Hepatocyte (in vitro differentiated cells): Measurements from ENCODE around the gene PAWR. TPM values are rescaled to one million over a fixed set of nuclear protein-coding genes. Genes with fewer than 3 reads are reported as not detected.

Experiments used
- DNase-seq: peaks from one replicate; pipeline ENCODE4 v3.0.0-alpha.2; 2016; ENCODE audit warnings: low spot score
- H2AFZ ChIP-seq: fragments of 200-600 bp; sonication (generic); 2 replicates; pipeline ENCODE4 v1.6.0; 2016; ENCODE audit warnings: antibody characterized with exemption, mild to moderate bottlenecking
- H3K27ac ChIP-seq: fragments of 200-600 bp; sonication (generic); 2 replicates; pipeline ENCODE4 v1.5.1; 2016; ENCODE audit warnings: mild to moderate bottlenecking
- H3K27me3 ChIP-seq: fragments of 200-600 bp; sonication (generic); 2 replicates; pipeline ENCODE4 v1.6.1; 2016
- H3K36me3 ChIP-seq: fragments of 200-600 bp; sonication (generic); replicated peaks from 2 replicates; pipeline ENCODE4 v1.5.1; 2016; ENCODE audit warnings: low read depth; ENCODE audit not compliant: insufficient read depth
- H3K4me1 ChIP-seq: fragments of 200-600 bp; sonication (generic); 2 replicates; pipeline ENCODE4 v1.5.1; 2016; ENCODE audit warnings: mild to moderate bottlenecking, moderate library complexity; ENCODE audit not compliant: insufficient read depth
- H3K4me2 ChIP-seq: fragments of 200-600 bp; sonication (generic); 2 replicates; pipeline ENCODE4 v1.6.0; 2016
- H3K4me3 ChIP-seq: fragments of 200-600 bp; sonication (generic); 2 replicates; pipeline ENCODE4 v1.5.1; 2016; ENCODE audit warnings: mild to moderate bottlenecking
- H3K79me2 ChIP-seq: fragments of 200-600 bp; sonication (generic); 2 replicates; pipeline ENCODE4 v1.6.0; 2017; ENCODE audit warnings: mild to moderate bottlenecking
- H3K9me2 ChIP-seq: fragments of 200-600 bp; sonication (generic); replicated peaks from 2 replicates; pipeline ENCODE4 v1.6.0; 2017; ENCODE audit warnings: mild to moderate bottlenecking; ENCODE audit not compliant: insufficient read depth
- H3K9me3 ChIP-seq: fragments of 200-600 bp; sonication (generic); 2 replicates; pipeline ENCODE4 v1.5.1; 2016; ENCODE audit warnings: low read depth, mild to moderate bottlenecking
- H4K20me1 ChIP-seq: fragments of 200-600 bp; sonication (generic); 2 replicates; pipeline ENCODE4 v1.6.0; 2016; ENCODE audit warnings: mild to moderate bottlenecking; ENCODE audit not compliant: insufficient read depth, poor library complexity, severe bottlenecking
- CTCF ChIP-seq: fragments of 200-600 bp; sonication (generic); IDR thresholded peaks from 2 replicates; pipeline ENCODE4 v1.5.1; 2016; ENCODE audit warnings: antibody characterized with exemption, mild to moderate bottlenecking; ENCODE audit not compliant: poor library complexity
- EZH2 ChIP-seq: fragments of 200-600 bp; sonication (generic); IDR thresholded peaks from 2 replicates; pipeline ENCODE4 v1.6.1; 2016; ENCODE audit warnings: antibody characterized with exemption, mild to moderate bottlenecking, borderline replicate concordance
- EZH2phosphoT487 ChIP-seq: fragments of 200-600 bp; sonication (generic); IDR thresholded peaks from one replicate; pipeline ENCODE4 v1.6.1; 2018; ENCODE audit warnings: antibody characterized with exemption, mild to moderate bottlenecking, low read depth, moderate library complexity; ENCODE audit not compliant: unreplicated experiment, severe bottlenecking
- WGBS: methylation state at CpG from one replicate; pipeline ENCODE4 v1.1.6; 2016; ENCODE audit warnings: low lambda C conversion rate; ENCODE audit errors: missing lambda C conversion rate; 5-methylcytosine and 5-hydroxymethylcytosine counted together
- polyA plus RNA-seq: library from polyadenylated mRNA; unstranded; fragments of >200 nt; fragmentation: Nextera tagmentation; extraction: Ambion mirVana; gene quantifications from 2 replicates; pipeline ENCODE4 v1.2.1, GENCODE V29; 2016
- total RNA-seq: library from RNA; depleted of rRNA; stranded (reverse); fragments of >200 nt; gene quantifications from 2 replicates; pipeline ENCODE4 v1.2.3, GENCODE V29; 2014

Gene PAWR
- total and polyA plus RNA-seq, 2 experiments from 2014 or later = 40.5 to 54.9 TPM

- TF ChIP-seq EZH2 (no peak), CTCF (no peak), EZH2phosphoT487 (no peak)
- WGBS = 69% methylated on average over 3 of the region's 3 CpGs
Measured at GRCh38 chr12:79707830-79708229, 17.1 kb upstream of the PAWR start.

GRCh38 chr12:79706676-79707075, 15.9 kb upstream of the PAWR start:
- no peaks in the 10 kb centered on the region for H4K20me1 ChIP-seq
- H3K4me3 ChIP-seq = no peak overlapping the region
- H3K79me2 ChIP-seq = no peaks in the 10 kb centered on the region
- H3K36me3 ChIP-seq = no peaks in the 10 kb centered on the region
- H3K27ac ChIP-seq = no peak overlapping the region
- H3K9me2 ChIP-seq = no peaks in the 10 kb centered on the region
- WGBS = 64% methylated on average over 3 of the region's 3 CpGs
- H3K9me3 ChIP-seq = no peaks in the 10 kb centered on the region
- TF ChIP-seq EZH2 (no peak), CTCF (no peak), EZH2phosphoT487 (no peak)
- no peaks in the 10 kb centered on the region for H3K4me1 ChIP-seq
- DNase-seq = no peak
- no peak overlapping the region for H2AFZ ChIP-seq
- H3K4me2 ChIP-seq = no peak overlapping the region
- H3K27me3 ChIP-seq = no peaks in the 10 kb centered on the region

More at GRCh38 chr12:79707830-79708229, 17.1 kb upstream of the PAWR start:
- H3K27ac ChIP-seq = no peak overlapping the region
- no peak for DNase-seq
- H4K20me1 ChIP-seq = no peaks in the 10 kb centered on the region
- no peaks in the 10 kb centered on the region for H3K27me3 ChIP-seq
- no peaks in the 10 kb centered on the region for H3K79me2 ChIP-seq
- H3K36me3 ChIP-seq = no peaks in the 10 kb centered on the region
- H3K4me3 ChIP-seq = no peak overlapping the region
- no peak overlapping the region for H2AFZ ChIP-seq
- no peaks in the 10 kb centered on the region for H3K9me3 ChIP-seq
- no peaks in the 10 kb centered on the region for H3K4me1 ChIP-seq
- H3K4me2 ChIP-seq = no peak overlapping the region
- H3K9me2 ChIP-seq = no peaks in the 10 kb centered on the region

GRCh38 chr12:79706156-79706555, 15.4 kb upstream of the PAWR start:
- Histone ChIP-seq H3K4me2 (no peak overlapping the region), H3K4me1 (no peaks in the 10 kb centered on the region), H3K27me3 (no peaks in the 10 kb centered on the region), H3K4me3 (no peak overlapping the region), H3K27ac (no peak overlapping the region), H2AFZ (no peak overlapping the region), H3K36me3 (no peaks in the 10 kb centered on the region), H3K9me2 (no peaks in the 10 kb centered on the region), H4K20me1 (no peaks in the 10 kb centered on the region), H3K79me2 (no peaks in the 10 kb centered on the region), H3K9me3 (no peaks in the 10 kb centered on the region)
- no peak for DNase-seq
- TF ChIP-seq CTCF (no peak), EZH2 (no peak), EZH2phosphoT487 (no peak)

GRCh38 chr12:79698966-79699365, 8.2 kb upstream of the PAWR start:
- no peak overlapping the region for H2AFZ ChIP-seq
- 95% methylated on average over 3 of the region's 3 CpGs for WGBS

More at GRCh38 chr12:79698966-79699365, 8.2 kb upstream of the PAWR start:
- H4K20me1 ChIP-seq = no peaks in the 10 kb centered on the region
- H3K4me1 ChIP-seq = no peaks in the 10 kb centered on the region
- TF ChIP-seq EZH2phosphoT487 (no peak), EZH2 (no peak), CTCF (no peak)
- no peak overlapping the region for H3K27ac ChIP-seq
- DNase-seq = no peak
- H3K27me3 ChIP-seq = no peaks in the 10 kb centered on the region
- H3K9me3 ChIP-seq = no peaks in the 10 kb centered on the region
- no peaks in the 10 kb centered on the region for H3K9me2 ChIP-seq
- no peak overlapping the region for H3K4me2 ChIP-seq
- H3K36me3 ChIP-seq = no peaks in the 10 kb centered on the region
- H3K79me2 ChIP-seq = no peaks in the 10 kb centered on the region
- no peak overlapping the region for H3K4me3 ChIP-seq
